BE2C (cell line): Measurements from ENCODE around the gene MASP1.

ENCODE experiments used
- DNase-seq: peaks from one replicate; pipeline ENCODE4 v3.0.0-alpha.2; 2020
- H3K27me3 ChIP-seq: fragments of 250-450 bp; sonication (Bioruptor Pico); 2 replicates; pipeline ENCODE4 v1.5.1; 2020; ENCODE audit warnings: mild to moderate bottlenecking
- H3K36me3 ChIP-seq: fragments of 250-450 bp; sonication (Bioruptor Pico); 2 replicates; pipeline ENCODE4 v1.5.1; 2020; ENCODE audit warnings: mild to moderate bottlenecking
- H3K4me1 ChIP-seq: fragments of 250-450 bp; sonication (Bioruptor Pico); 2 replicates; pipeline ENCODE4 v1.5.1; 2020
- H3K4me3 ChIP-seq: 2 replicates; pipeline ENCODE4 v1.5.1; 2011; ENCODE audit warnings: low read depth, low read length
- H3K9me3 ChIP-seq: fragments of 250-450 bp; sonication (Bioruptor Pico); 2 replicates; pipeline ENCODE4 v1.5.1; 2020
- TF ChIP-seq, protein P1 (sequence below): IDR thresholded peaks from 2 replicates; pipeline ENCODE4 v1.5.1; 2012; ENCODE audit warnings: mild to moderate bottlenecking, low read depth, low read length

Gene MASP1

DNA sequence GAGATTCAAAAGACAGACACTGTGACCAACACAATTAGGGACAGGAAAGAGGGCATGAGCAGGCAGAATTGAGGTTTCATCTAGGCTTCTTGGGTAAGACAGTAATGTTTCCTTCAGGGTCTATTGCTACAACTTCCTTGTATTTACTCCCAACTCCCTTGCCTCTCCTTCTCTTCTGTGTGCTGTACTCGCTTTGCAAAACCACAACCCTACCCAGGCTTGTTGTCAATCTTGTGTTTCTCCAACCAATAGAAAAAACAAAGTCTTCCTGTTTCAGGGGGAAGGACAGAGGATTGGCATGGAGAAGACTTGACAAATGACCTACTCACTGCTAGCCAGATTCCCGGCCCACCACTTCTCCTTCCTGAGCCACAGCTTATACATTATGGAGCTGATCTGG is 36.3 kb upstream of the MASP1 start:
- H3K27me3 ChIP-seq: peaks cover 9% of the 10 kb centered on the region
- no peaks in the 10 kb centered on the region for H3K4me1 ChIP-seq
- DNase-seq: no peak
- H3K9me3 ChIP-seq: no peaks in the 10 kb centered on the region
- H3K4me3 ChIP-seq: no peak overlapping the region
- H3K36me3 ChIP-seq: no peaks in the 10 kb centered on the region
- TF ChIP-seq, protein P1, sequence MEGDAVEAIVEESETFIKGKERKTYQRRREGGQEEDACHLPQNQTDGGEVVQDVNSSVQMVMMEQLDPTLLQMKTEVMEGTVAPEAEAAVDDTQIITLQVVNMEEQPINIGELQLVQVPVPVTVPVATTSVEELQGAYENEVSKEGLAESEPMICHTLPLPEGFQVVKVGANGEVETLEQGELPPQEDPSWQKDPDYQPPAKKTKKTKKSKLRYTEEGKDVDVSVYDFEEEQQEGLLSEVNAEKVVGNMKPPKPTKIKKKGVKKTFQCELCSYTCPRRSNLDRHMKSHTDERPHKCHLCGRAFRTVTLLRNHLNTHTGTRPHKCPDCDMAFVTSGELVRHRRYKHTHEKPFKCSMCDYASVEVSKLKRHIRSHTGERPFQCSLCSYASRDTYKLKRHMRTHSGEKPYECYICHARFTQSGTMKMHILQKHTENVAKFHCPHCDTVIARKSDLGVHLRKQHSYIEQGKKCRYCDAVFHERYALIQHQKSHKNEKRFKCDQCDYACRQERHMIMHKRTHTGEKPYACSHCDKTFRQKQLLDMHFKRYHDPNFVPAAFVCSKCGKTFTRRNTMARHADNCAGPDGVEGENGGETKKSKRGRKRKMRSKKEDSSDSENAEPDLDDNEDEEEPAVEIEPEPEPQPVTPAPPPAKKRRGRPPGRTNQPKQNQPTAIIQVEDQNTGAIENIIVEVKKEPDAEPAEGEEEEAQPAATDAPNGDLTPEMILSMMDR: no peak

DNA sequence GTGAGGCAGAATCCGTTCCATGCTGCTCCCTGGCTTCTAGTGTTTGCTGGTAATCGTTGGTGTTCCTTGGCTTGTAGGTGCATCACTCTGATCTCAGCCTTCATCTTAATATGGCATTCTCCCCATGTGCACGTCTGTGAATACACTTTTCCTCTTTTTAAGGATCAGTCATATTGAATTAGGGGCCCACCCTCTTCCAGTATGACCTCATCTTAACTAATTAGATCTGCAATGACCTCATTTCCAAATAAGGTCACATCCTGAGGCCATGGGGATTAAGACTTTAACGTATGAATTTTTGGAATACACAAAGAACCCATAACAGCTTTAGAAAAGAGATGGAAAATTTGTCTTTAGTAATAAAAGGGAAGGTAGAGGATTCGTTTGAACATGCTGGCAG is 34.1 kb upstream of the MASP1 start:
- peaks cover 5% of the 10 kb centered on the region for H3K27me3 ChIP-seq
- no peak overlapping the region for H3K4me3 ChIP-seq
- H3K4me1 ChIP-seq: no peaks in the 10 kb centered on the region
- no peak for DNase-seq
- no peaks in the 10 kb centered on the region for H3K9me3 ChIP-seq
- no peaks in the 10 kb centered on the region for H3K36me3 ChIP-seq
- TF ChIP-seq, protein P1: no peak

DNA sequence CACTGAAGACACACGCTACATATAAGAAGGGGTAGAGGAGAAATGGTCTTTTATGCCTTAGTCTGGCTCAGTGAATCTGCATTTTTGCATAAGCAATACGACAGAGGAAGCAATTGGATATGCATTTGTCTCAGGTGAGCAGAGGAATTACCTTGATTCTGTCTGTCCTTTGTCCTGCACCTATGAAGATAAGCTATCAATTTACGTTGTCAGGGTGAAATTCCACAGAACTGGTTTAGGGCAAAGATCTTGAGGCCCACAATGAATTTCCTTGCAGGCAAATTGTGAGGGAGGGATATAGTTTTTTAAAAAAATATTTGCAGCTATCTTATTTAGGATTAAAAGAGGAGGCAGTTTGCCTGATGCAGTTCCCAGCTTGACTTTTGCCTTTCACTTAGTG is 31.6 kb upstream of the MASP1 start:
- Histone ChIP-seq H3K36me3 (no peaks in the 10 kb centered on the region), H3K4me1 (no peaks in the 10 kb centered on the region), H3K4me3 (no peak overlapping the region), H3K9me3 (no peaks in the 10 kb centered on the region), H3K27me3 (peaks cover 2% of the 10 kb centered on the region)
- TF ChIP-seq, protein P1: no peak
- DNase-seq: no peak

DNA sequence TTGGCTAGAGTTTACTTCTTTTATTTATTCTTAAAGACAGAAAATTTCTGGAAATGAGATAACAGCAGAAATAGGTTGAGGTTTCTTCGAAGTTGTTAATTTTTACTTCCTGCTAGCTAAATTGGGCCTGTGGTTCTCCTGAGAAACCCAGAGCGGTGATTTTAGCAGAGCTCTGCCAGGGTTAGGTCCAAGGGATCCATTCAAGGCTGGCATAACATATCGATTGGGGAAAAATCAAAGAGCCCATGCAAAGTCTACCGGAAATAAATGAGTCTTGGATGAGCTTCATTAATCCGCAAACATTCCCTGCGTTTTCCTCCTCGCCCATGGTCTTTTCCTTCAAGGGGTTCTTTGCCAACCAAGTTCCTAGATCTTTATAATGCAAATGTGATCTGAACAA is 30.8 kb upstream of the MASP1 start:
- DNase-seq: no peak
- H3K4me3 ChIP-seq: no peak overlapping the region
- H3K4me1 ChIP-seq: no peaks in the 10 kb centered on the region
- H3K36me3 ChIP-seq: no peaks in the 10 kb centered on the region
- peaks cover 2% of the 10 kb centered on the region; the same call in 1 of the 2 replicates for H3K27me3 ChIP-seq
- no peaks in the 10 kb centered on the region for H3K9me3 ChIP-seq
- TF ChIP-seq, protein P1: no peak

DNA sequence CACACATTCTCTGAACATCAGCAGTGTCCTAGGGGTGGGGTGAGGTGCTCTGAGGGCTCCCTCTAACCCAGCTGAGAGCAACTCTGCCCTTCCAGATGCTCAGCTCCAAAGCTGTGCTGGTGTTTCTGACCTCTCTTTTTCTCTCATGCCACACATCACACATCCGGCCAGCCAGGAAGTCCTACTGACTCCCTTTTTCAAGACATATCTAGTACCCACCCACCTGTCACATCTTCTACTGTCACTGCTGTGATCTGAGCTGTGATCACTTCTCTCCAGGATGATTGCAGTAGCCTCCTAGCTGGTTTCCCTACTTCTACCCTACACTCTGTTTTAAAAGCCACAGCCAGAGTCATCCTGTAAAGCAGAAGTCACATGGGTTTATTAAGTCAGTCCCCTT is 30.2 kb upstream of the MASP1 start:
- no peak for DNase-seq
- peaks cover 5% of the 10 kb centered on the region for H3K27me3 ChIP-seq
- no peaks in the 10 kb centered on the region for H3K9me3 ChIP-seq
- TF ChIP-seq, protein P1: no peak
- no peaks in the 10 kb centered on the region for H3K36me3 ChIP-seq
- H3K4me1 ChIP-seq: no peaks in the 10 kb centered on the region
- no peak overlapping the region for H3K4me3 ChIP-seq

DNA sequence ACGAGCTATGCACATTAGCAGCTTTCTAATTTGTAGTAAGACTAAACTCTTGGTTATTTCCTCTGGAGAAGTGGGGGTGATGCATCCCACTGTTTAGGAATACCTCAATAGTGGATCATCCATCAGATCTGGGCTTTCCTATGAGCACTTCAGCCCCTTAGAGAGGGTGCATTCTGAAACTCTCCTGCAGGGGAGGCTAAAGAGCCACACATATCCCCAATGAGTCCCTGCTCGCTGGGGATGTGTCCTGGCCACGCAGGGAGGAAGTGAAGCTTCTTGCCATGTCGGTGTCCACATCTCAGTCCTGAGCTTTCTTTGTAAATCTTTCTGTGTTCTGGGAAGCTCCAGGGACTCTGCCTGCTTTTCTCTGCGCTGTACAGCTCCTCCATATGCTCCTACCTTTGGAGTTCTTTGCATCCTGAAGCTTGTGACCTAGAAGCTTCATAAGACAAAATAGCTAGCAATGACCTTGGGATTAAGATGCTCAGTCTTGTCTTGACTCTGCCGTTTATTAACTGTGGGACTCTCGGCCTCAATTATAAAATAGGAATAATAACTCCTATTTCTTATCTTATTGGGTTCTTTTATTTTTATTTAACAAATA is 28.3 kb upstream of the MASP1 start:
- H3K4me3 ChIP-seq: peak overlapping the region; percentile 40
- H3K4me1 ChIP-seq: no peaks in the 10 kb centered on the region
- H3K36me3 ChIP-seq: no peaks in the 10 kb centered on the region
- H3K9me3 ChIP-seq: no peaks in the 10 kb centered on the region
- peaks cover 23% of the 10 kb centered on the region for H3K27me3 ChIP-seq
- TF ChIP-seq, protein P1: peak; percentile 91
- peak; percentile 60 for DNase-seq
